Tibial nerve (tissue), 4 donors: ENCODE measurements around the gene TUBB4B. TPM values are rescaled to one million over a fixed set of nuclear protein-coding genes. Genes with fewer than 3 reads are reported as not detected.
"Not testable (repeated sequence)": the region's sequence is repeated elsewhere in the genome, so short reads cannot be mapped to it uniquely, and the experiment has no call there.

ENCODE experiments used
- DNase-seq, 2 donors: peaks; one replicate each; pipeline ENCODE4 v3.0.0-alpha.2; 2019; ENCODE audit warnings: low spot score in 2 of 2
- H3K27ac ChIP-seq, 4 donors: fragments of 200-600 bp; sonication (generic) in 3 of 4; one replicate each; pipeline ENCODE4 v1.5.1; 2017 to 2019; ENCODE audit warnings: mild to moderate bottlenecking in 1 of 4
- H3K27me3 ChIP-seq, 2 donors: fragments of 200-600 bp; sonication (generic) in 1 of 2; one replicate each; pipeline versions ENCODE4 v1.5.1 to v1.6.0; 2017 to 2019
- H3K36me3 ChIP-seq, 3 donors: fragments of 200-600 bp; sonication (generic); one replicate each; pipeline ENCODE4 v1.5.1; 2018 to 2019
- H3K4me1 ChIP-seq, 4 donors: fragments of 200-600 bp; sonication (generic) in 3 of 4; one replicate each; pipeline ENCODE4 v1.5.1; 2017 to 2019
- H3K4me3 ChIP-seq, 4 donors: fragments of 200-600 bp; sonication (generic) in 3 of 4; one replicate each; pipeline ENCODE4 v1.5.1; 2017 to 2019; ENCODE audit warnings: mild to moderate bottlenecking in 1 of 4, moderate library complexity in 1 of 4
- H3K9me3 ChIP-seq, 4 donors: fragments of 200-600 bp; sonication (generic) in 3 of 4; one replicate each; pipeline ENCODE4 v1.5.1; 2017 to 2019
- EP300 ChIP-seq, 2 donors: sonication (generic); formaldehyde crosslinking; IDR thresholded peaks; one replicate each; pipeline ENCODE4 v1.6.1; 2017; ENCODE audit warnings: antibody characterized with exemption in 2 of 2, mild to moderate bottlenecking in 1 of 2
- POLR2A ChIP-seq, 2 donors: fragments of 450-650 bp; IDR thresholded peaks; one replicate each; pipeline ENCODE4 v1.6.1; 2017; ENCODE audit warnings: antibody characterized with exemption in 2 of 2, mild to moderate bottlenecking in 2 of 2, moderate library complexity in 2 of 2
- WGBS, 2 donors: methylation state at CpG; one replicate each; pipeline ENCODE4 v1.1.5; 2018; 5-methylcytosine and 5-hydroxymethylcytosine counted together
- total RNA-seq, 4 donors: library from RNA; depleted of rRNA; stranded (reverse); fragments of >200 nt; gene quantifications; one replicate each; pipeline ENCODE4 v1.1.0, GENCODE V29; 2016
- TF ChIP-seq, protein P1 (sequence below), 5 experiments: fragments of 200-600 bp in 3 of 5; fragments of 450-650 bp in 2 of 5; sonication (generic) in 3 of 5; IDR thresholded peaks; one replicate each; pipeline ENCODE4 v1.5.1; 2016 to 2019; ENCODE audit warnings: antibody characterized with exemption in 5 of 5, mild to moderate bottlenecking in 3 of 5, moderate library complexity in 2 of 5

The TUBB4B gene
- total RNA-seq, 4 donors from 2014 or later: 102 to 190 (median 161) TPM

- TF ChIP-seq EP300 (IDR thresholded peaks at IDR 0.05) (no peak), POLR2A (IDR thresholded peaks at IDR 0.05) (no peak)
- TF ChIP-seq, protein P1, sequence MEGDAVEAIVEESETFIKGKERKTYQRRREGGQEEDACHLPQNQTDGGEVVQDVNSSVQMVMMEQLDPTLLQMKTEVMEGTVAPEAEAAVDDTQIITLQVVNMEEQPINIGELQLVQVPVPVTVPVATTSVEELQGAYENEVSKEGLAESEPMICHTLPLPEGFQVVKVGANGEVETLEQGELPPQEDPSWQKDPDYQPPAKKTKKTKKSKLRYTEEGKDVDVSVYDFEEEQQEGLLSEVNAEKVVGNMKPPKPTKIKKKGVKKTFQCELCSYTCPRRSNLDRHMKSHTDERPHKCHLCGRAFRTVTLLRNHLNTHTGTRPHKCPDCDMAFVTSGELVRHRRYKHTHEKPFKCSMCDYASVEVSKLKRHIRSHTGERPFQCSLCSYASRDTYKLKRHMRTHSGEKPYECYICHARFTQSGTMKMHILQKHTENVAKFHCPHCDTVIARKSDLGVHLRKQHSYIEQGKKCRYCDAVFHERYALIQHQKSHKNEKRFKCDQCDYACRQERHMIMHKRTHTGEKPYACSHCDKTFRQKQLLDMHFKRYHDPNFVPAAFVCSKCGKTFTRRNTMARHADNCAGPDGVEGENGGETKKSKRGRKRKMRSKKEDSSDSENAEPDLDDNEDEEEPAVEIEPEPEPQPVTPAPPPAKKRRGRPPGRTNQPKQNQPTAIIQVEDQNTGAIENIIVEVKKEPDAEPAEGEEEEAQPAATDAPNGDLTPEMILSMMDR (IDR thresholded peaks at IDR 0.05): no peak
- 72 to 75% methylated on average over 34 of the region's 36 CpGs for whole genome bisulfite sequencing, 2 donors
- no peak for DNase-seq
Measured at GRCh38 chr9:137242269-137243203, 1.4 kb downstream of the TUBB4B start.

GRCh38 chr9:137243266-137243625 lies 2.2 kb downstream of the TUBB4B start:
- Histone ChIP-seq H3K36me3 (peaks cover 0 to 20% (median 10%) of the 10 kb centered on the region in 3 donors), H3K4me1 (peaks cover 0 to 51% (median 23%) of the 10 kb centered on the region in 4 donors)
- H3K27ac ChIP-seq, H3K4me3 ChIP-seq, H3K9me3 ChIP-seq, H3K27me3 ChIP-seq, DNase-seq: not testable (repeated sequence)
- WGBS, 2 donors: 87 to 89% methylated on average over 18 of the region's 18 CpGs

More at GRCh38 chr9:137242269-137243203, 1.4 kb downstream of the TUBB4B start:
- peak overlapping the region; percentile 61 to 94 (median 90) for H3K27ac ChIP-seq
- H3K36me3 ChIP-seq: peaks cover 0 to 20% (median 10%) of the 10 kb centered on the region in 3 donors
- peak overlapping the region; percentile 48 to 90 (median 75) for H3K4me3 ChIP-seq
- no peaks in the 10 kb centered on the region for H3K27me3 ChIP-seq
- H3K9me3 ChIP-seq: no peaks in the 10 kb centered on the region
- H3K4me1 ChIP-seq: peaks cover 0 to 58% (median 23%) of the 10 kb centered on the region in 4 donors

DNA sequence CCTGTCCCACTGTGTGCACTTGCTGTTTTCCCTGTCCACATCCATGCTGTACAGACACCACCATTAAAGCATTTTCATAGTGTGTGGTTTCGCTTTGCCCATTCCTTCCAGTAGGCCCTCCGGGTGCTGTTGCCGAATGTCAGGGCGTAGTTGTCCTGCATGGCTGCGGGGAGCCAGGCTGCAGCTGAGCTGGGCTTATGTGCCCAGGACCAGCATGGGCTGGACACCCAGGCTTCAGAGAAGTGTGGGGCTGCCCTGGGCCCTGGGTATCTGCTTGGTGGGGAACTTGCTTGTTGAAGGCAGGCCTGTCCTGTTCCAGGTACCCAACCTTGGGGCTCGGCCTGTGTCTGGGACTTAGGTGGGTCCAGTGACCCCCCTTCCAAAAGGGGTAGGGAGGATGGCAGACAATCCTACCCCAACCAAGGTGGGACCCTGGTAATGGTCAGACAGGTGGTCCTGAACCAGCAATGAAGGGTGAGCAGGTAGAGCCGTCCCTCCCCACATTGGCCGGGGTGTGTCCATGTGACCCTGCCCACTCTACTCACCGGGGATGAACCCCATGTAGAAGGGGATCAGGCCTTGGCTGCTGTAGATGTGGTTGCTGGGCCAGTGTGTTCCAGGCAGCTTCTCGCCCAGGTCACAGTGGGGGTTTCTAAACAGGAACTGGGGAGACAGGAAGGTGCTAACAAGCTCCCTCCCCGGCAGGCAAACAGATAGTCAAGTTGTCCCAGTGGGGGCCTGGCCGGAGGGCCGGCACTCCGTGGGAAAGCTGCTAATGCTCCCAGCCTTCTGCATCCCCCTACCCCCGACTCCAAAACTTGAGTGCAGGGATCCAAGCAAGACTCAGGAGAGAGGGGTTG lies 2.8 kb downstream of the TUBB4B start:
- H3K4me1 ChIP-seq: peaks cover 0 to 45% (median 21%) of the 10 kb centered on the region in 4 donors
- H3K4me3 ChIP-seq: no peak overlapping the region
- H3K36me3 ChIP-seq: peaks cover 0 to 20% (median 10%) of the 10 kb centered on the region in 3 donors
- DNase-seq: no peak
- no peak for TF ChIP-seq EP300 (IDR thresholded peaks at IDR 0.05)
- TF ChIP-seq, protein P1 (IDR thresholded peaks at IDR 0.05): no peak
- no peak for TF ChIP-seq POLR2A (IDR thresholded peaks at IDR 0.05)
- 64 to 81% methylated on average over 11 to 14 of the region's 15 CpGs for WGBS, 2 donors
- H3K27ac ChIP-seq: no peak overlapping the region
- H3K27me3 ChIP-seq: no peaks in the 10 kb centered on the region
- no peaks in the 10 kb centered on the region for H3K9me3 ChIP-seq

DNA sequence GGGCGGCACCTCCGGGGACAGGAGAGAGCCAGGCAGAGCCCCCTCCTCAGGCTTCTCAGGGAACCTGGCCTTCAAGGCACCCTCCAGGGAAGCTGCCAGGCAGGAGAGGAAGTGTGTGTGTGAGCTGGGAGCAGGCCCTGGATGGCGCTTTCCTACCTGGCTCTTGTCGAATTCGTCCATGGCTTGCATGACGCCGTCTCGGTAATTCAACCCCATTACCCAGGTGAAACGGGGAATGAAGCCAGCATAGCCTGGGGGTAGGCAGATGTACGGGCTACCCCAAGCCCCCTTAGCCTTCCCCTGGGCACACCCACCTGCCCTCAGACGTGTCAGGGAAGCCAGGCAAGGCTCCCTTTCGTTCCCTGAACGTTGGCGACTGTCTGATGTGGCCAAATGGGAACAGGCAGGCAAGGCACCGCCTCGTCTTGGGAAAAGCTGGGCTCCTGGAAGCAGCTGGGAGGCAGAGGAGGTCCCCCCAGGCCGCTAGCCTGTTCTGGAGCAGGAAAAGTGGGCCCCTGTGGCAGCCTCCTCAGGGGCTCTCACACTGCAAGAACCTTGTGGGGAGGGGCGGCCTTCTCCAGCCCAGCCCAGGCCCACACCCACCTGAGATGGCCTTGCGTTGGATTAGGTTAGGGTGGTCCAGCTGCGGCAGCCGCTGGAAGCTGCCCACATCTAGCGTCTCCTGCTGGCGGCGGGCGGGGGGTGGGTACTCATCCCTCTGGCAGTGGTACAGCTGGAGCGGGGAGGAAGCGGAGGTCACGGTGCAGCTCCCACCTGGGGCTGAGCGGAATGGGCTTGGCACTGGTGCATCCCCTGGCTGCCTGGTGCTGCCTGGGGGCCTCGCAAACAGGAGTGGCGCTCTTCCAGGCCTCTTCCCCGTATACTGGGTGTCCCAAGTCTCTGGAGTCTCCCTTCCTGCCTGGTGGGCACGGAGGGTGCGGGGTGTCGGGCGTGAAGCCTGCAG lies 3.7 kb downstream of the TUBB4B start:
- Histone ChIP-seq H3K27ac (no peak overlapping the region), H3K9me3 (no peaks in the 10 kb centered on the region), H3K36me3 (peaks cover 0 to 20% (median 10%) of the 10 kb centered on the region in 3 donors), H3K4me1 (peaks cover 0 to 36% (median 17%) of the 10 kb centered on the region in 4 donors), H3K27me3 (no peaks in the 10 kb centered on the region), H3K4me3 (no peak overlapping the region)
- DNase-seq: no peak
- WGBS, 2 donors: 57 to 74% methylated on average over 23 to 30 of the region's 36 CpGs
- TF ChIP-seq POLR2A (IDR thresholded peaks at IDR 0.05): no peak
- TF ChIP-seq, protein P1 (IDR thresholded peaks at IDR 0.05): no peak
- no peak for TF ChIP-seq EP300 (IDR thresholded peaks at IDR 0.05)
